Naive thymus-derived CD4-positive, alpha-beta T cell (primary cell): ENCODE results near the gene TNS3. TPM values are rescaled to one million over a fixed set of nuclear protein-coding genes. Genes with fewer than 3 reads are reported as not detected.

Source experiments
- ATAC-seq: fragments of 150-1000 bp; cut with Tn5 transposase; 2 replicates; pipeline ENCODE4 v1.10.0; 2021; ENCODE audit warnings: mild to moderate bottlenecking, moderate library complexity
- CTCF ChIA-PET: fragments of 350-600 bp; sonication (Branson Sonifier 250); formaldehyde crosslinking; loops from one replicate; lab custom pipeline; 2021; ENCODE audit warnings: antibody characterized with exemption; lab: Charles Lee
- POLR2A ChIA-PET: fragments of 350-600 bp; sonication (Branson Sonifier 250); formaldehyde crosslinking; loops from one replicate; lab custom pipeline; 2021; ENCODE audit warnings: antibody characterized with exemption, inconsistent platforms; lab: Charles Lee
- DNase-seq, 9 donors: peaks; one replicate each; pipeline versions ENCODE4 v3.0.0 to v3.0.0-alpha.2; 2020 to 2022; ENCODE audit warnings: mixed read lengths in 1 of 9
- H3K27ac ChIP-seq: one replicate; pipeline ENCODE4 v1.7.0; 2013; ENCODE audit warnings: mild to moderate bottlenecking, low read depth, low read length, moderate library complexity
- H3K27me3 ChIP-seq, 2 donors: one replicate each; pipeline ENCODE4 v1.7.0; 2013; ENCODE audit warnings: low read length in 2 of 2, mild to moderate bottlenecking in 2 of 2, moderate library complexity in 2 of 2; ENCODE audit not compliant: control insufficient read depth in 2 of 2, insufficient read depth in 2 of 2
- H3K36me3 ChIP-seq, 3 experiments: 1 replicate in 2 of 3; 2 replicates in 1 of 3; pipeline ENCODE4 v1.7.0; 2013; ENCODE audit warnings: low read length in 3 of 3, mild to moderate bottlenecking in 3 of 3, moderate library complexity in 1 of 3; ENCODE audit not compliant: insufficient read depth in 3 of 3, control insufficient read depth in 2 of 3
- H3K4me1 ChIP-seq, 2 donors: one replicate each; pipeline ENCODE4 v1.7.0; 2013; ENCODE audit warnings: low read length in 2 of 2, mild to moderate bottlenecking in 2 of 2, moderate library complexity in 1 of 2; ENCODE audit not compliant: control insufficient read depth in 2 of 2, insufficient read depth in 2 of 2
- H3K4me3 ChIP-seq: 2 replicates; pipeline ENCODE4 v1.7.0; 2013; ENCODE audit warnings: mild to moderate bottlenecking, low read length
- H3K9me3 ChIP-seq, 3 experiments: 1 replicate in 2 of 3; 2 replicates in 1 of 3; pipeline ENCODE4 v1.7.0; 2013; ENCODE audit warnings: low read length in 3 of 3; ENCODE audit not compliant: control insufficient read depth in 2 of 3
- H3K27ac Mint-ChIP-seq, 9 donors: one replicate each; pipeline ENCODE4 v1.8.0; 2020 to 2022; ENCODE audit warnings: mixed read lengths in 9 of 9, mild to moderate bottlenecking in 8 of 9, moderate library complexity in 5 of 9, inconsistent platforms in 2 of 9
- H3K27me3 Mint-ChIP-seq, 5 donors: one replicate each; pipeline ENCODE4 v1.8.0; 2021 to 2022; ENCODE audit warnings: mixed read lengths in 5 of 5, mild to moderate bottlenecking in 1 of 5
- H3K36me3 Mint-ChIP-seq, 5 donors: one replicate each; pipeline ENCODE4 v1.8.0; 2020 to 2022; ENCODE audit warnings: mixed read lengths in 5 of 5, mild to moderate bottlenecking in 3 of 5, inconsistent platforms in 1 of 5
- H3K4me1 Mint-ChIP-seq, 7 donors: one replicate each; pipeline ENCODE4 v1.8.0; 2020 to 2022; ENCODE audit warnings: mixed read lengths in 7 of 7, mild to moderate bottlenecking in 3 of 7, inconsistent platforms in 1 of 7
- H3K4me3 Mint-ChIP-seq, 10 donors: one replicate each; pipeline ENCODE4 v1.8.0; 2020 to 2022; ENCODE audit warnings: mild to moderate bottlenecking in 10 of 10, mixed read lengths in 10 of 10, moderate library complexity in 6 of 10, inconsistent platforms in 2 of 10
- H3K9me3 Mint-ChIP-seq, 11 donors: one replicate each; pipeline ENCODE4 v1.8.0; 2020 to 2022; ENCODE audit warnings: mixed read lengths in 11 of 11, mild to moderate bottlenecking in 4 of 11, inconsistent platforms in 1 of 11, moderate library complexity in 1 of 11
- intact Hi-C, 2 donors: fragments of 100-400 bp; cut with micrococcal nuclease; formaldehyde crosslinking; loops; one replicate each; pipeline ENCODE4 v1.15.1; 2023
- polyA plus RNA-seq, 2 donors: library from polyadenylated mRNA; unstranded; fragments of 300-500 nt; fragmentation: Illumina TruSeq; gene quantifications; one replicate each; pipeline ENCODE4 v1.2.3, GENCODE V29; 2021
- total RNA-seq, 6 experiments: library from RNA in 5 of 6; stranded (reverse) in 5 of 6; gene quantifications; 1 replicate in 5 of 6; 2 replicates in 1 of 6; pipeline ENCODE4 v1.2.3 and lab custom pipeline; 2021 to 2026

The TNS3 gene
- total and polyA plus RNA-seq, 7 experiments from 2014 or later = 0.85 to 38.3 (median 2.6) TPM; not detected in 2

- Mint-ChIP-seq H3K9me3 (no peaks in the 10 kb centered on the region), H3K36me3 (no peaks in the 10 kb centered on the region), H3K4me3 (no peak overlapping the region), H3K4me1 (peaks cover 0 to 2% (median 0%) of the 10 kb centered on the region in 7 donors), H3K27ac (peak overlapping the region in 1 of 9 donors; percentile 65), H3K27me3 (no peaks in the 10 kb centered on the region)
- POLR2A ChIA-PET = no interaction called here
- Histone ChIP-seq H3K27ac (no peak overlapping the region), H3K4me1 (no peaks in the 10 kb centered on the region), H3K36me3 (no peaks in the 10 kb centered on the region), H3K27me3 (no peaks in the 10 kb centered on the region), H3K9me3 (no peaks in the 10 kb centered on the region), H3K4me3 (no peak overlapping the region)
- ATAC-seq (no peak), DNase-seq (no peak)
- CTCF ChIA-PET = no interaction called here
- intact Hi-C loops = no loop called here
These were observed 222.8 kb downstream of the TNS3 start for GRCh38 chr7:47358944-47359588.

DNA sequence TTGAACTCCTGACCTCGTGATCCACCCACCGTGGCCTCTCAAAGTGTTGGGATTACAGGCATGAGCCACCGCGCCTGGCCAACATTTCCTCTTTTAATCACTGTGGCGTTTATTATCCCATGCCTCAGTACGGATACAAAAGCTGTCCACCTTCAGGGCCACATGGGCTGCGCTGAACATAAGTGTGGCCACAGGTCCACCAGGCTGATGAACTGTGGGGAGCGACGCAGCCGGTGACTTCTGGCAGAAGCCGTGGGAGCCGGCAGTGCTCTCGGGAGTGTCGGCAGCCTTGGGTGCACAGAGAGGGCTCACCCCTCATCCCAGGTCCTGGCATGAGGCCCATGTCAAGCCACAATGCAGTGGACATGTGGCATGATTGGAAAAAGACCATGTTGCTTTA is 223.6 kb downstream of the TNS3 start:
- H3K27ac ChIP-seq = no peak overlapping the region
- POLR2A ChIA-PET = no interaction called here

DNA sequence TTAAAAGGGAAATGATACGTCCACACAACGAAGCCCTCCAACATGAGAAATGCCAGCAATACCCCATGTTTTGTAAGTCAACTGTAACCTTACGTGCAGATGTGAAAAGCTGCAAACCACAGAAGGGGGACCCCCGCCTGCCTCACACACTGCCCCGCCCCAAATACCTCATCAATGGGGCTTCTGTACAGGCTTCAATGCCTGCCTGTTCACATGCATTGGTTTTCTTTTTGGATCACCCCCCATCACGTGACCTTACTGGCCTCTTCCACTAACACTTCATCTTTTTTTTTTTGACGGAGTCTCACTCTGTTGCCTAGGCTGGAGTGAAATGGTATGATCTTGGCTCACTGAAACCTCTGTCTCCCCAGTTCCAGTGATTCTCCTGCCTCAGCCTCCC is 224.0 kb downstream of the TNS3 start:
- H3K27ac ChIP-seq = no peak overlapping the region
- peaks cover 0 to 2% (median 0%) of the 10 kb centered on the region in 7 donors for H3K4me1 Mint-ChIP-seq
- H3K9me3 Mint-ChIP-seq = no peaks in the 10 kb centered on the region
- H3K4me3 Mint-ChIP-seq = no peak overlapping the region
- H3K4me1 ChIP-seq = no peaks in the 10 kb centered on the region
- intact Hi-C loops = no loop called here
- CTCF ChIA-PET = no interaction called here
- H3K9me3 ChIP-seq = no peaks in the 10 kb centered on the region
- no peak overlapping the region for H3K4me3 ChIP-seq
- H3K36me3 Mint-ChIP-seq = no peaks in the 10 kb centered on the region
- POLR2A ChIA-PET = no interaction called here
- H3K27me3 Mint-ChIP-seq = no peaks in the 10 kb centered on the region
- no peaks in the 10 kb centered on the region for H3K27me3 ChIP-seq
- DNase-seq (no peak), ATAC-seq (no peak)
- H3K27ac Mint-ChIP-seq = no peak overlapping the region
- no peaks in the 10 kb centered on the region for H3K36me3 ChIP-seq

More for the DNA sequence above, 223.6 kb downstream of the TNS3 start:
- Histone ChIP-seq H3K4me1 (no peaks in the 10 kb centered on the region), H3K9me3 (no peaks in the 10 kb centered on the region), H3K27me3 (no peaks in the 10 kb centered on the region), H3K36me3 (no peaks in the 10 kb centered on the region), H3K4me3 (no peak overlapping the region)
- DNase-seq (no peak), ATAC-seq (no peak)
- intact Hi-C loops = no loop called here
- CTCF ChIA-PET = no interaction called here
- Mint-ChIP-seq H3K4me3 (no peak overlapping the region), H3K27me3 (no peaks in the 10 kb centered on the region), H3K9me3 (no peaks in the 10 kb centered on the region), H3K27ac (no peak overlapping the region), H3K4me1 (peaks cover 0 to 2% (median 0%) of the 10 kb centered on the region in 7 donors), H3K36me3 (no peaks in the 10 kb centered on the region)

DNA sequence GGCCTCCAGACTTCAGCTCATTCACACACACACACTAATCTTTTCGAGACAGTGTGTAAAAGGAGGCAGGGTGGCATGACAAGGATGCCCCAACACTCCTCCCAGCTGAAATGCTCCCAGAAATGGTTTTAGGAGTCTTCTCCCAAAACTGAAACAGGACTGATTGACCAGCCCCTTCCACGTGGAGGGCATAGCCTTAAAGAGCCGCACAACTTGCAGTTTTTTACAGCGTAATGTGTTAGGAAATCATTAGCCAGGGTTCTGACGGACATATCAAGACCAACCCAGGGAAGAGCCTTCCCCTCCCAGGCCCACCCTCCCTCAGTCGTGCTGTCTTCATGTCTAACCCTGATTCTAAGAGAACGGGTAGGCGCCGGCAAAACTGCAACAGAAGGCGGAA is 224.6 kb downstream of the TNS3 start:
- no peaks in the 10 kb centered on the region for H3K36me3 Mint-ChIP-seq
- Histone ChIP-seq H3K27ac (no peak overlapping the region), H3K36me3 (no peaks in the 10 kb centered on the region), H3K27me3 (no peaks in the 10 kb centered on the region), H3K4me3 (no peak overlapping the region), H3K9me3 (no peaks in the 10 kb centered on the region), H3K4me1 (no peaks in the 10 kb centered on the region)
- intact Hi-C loops = no loop called here
- CTCF ChIA-PET = no interaction called here
- ATAC-seq (no peak), DNase-seq (no peak)
- POLR2A ChIA-PET = no interaction called here
- H3K4me1 Mint-ChIP-seq = peaks cover 0 to 2% (median 0%) of the 10 kb centered on the region in 7 donors
- H3K27ac Mint-ChIP-seq = no peak overlapping the region
- H3K9me3 Mint-ChIP-seq = no peaks in the 10 kb centered on the region
- H3K27me3 Mint-ChIP-seq = no peaks in the 10 kb centered on the region
- H3K4me3 Mint-ChIP-seq = no peak overlapping the region

DNA sequence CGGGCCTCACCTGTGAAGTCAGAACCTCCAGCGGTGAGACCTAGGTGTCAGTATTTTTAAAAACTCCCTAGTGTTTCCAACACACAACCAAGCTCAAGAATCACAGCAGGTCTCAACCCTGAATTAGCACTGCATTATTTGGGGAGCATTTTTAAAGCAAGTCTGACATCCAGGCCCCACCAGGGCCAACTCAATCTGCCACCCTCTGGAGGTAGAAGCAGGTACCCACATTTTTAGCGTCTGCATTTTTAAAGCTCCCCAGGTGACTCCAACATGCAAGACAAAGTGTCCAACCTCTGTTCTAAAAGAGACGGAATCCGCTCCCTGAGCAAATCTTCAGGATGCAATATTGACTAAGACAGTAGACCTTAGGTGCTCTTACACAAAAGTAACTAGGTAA is 225.7 kb downstream of the TNS3 start:
- ChIA-PET POLR2A (no interaction called here), CTCF (no interaction called here)
- Histone ChIP-seq H3K4me1 (no peaks in the 10 kb centered on the region), H3K4me3 (no peak overlapping the region), H3K27me3 (no peaks in the 10 kb centered on the region), H3K36me3 (no peaks in the 10 kb centered on the region), H3K27ac (no peak overlapping the region), H3K9me3 (no peaks in the 10 kb centered on the region)
- Mint-ChIP-seq H3K9me3 (no peaks in the 10 kb centered on the region), H3K27ac (no peak overlapping the region), H3K4me1 (peaks cover 0 to 2% (median 0%) of the 10 kb centered on the region in 7 donors), H3K36me3 (no peaks in the 10 kb centered on the region), H3K4me3 (no peak overlapping the region), H3K27me3 (no peaks in the 10 kb centered on the region)
- ATAC-seq = no peak
- intact Hi-C loops = no loop called here
- no peak for DNase-seq

- H3K36me3 ChIP-seq = no peaks in the 10 kb centered on the region
These were observed 226.2 kb downstream of the TNS3 start for GRCh38 chr7:47355684-47356083.

DNA sequence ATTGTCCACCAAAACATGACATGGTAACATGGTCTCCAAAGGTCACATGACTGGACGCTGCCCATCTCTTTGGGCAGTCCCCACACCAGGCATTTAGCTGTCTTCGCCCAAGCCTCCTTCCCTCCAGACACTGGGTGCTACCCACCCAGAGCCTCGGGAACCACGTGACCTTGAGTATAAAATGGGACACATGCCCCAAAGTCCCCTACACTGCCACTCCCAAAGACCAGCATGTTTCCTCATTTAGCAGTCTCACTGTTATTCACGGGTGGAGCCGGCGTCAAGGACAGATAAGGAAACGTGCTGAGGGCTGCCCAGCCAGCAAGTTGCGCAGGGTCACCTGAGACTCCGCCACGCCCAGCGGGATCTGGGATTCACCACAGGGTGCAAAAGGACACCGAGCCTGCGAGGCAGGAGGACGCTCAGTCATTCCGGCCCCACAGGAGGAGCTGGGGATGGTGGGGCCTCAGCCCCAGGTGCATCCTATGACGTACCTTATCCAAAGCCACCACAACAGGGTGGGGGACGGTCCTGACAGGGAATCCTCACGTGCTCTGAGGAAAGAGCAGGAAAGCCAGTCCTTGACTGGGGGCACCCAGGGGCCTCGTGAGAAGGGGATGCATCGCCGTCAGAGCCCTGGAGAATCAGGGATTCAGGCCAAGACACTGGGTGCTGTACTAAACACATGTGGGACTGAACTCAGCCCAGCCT is 226.9 kb downstream of the TNS3 start:
- H3K36me3 ChIP-seq = no peaks in the 10 kb centered on the region

More at GRCh38 chr7:47355684-47356083, 226.2 kb downstream of the TNS3 start:
- Mint-ChIP-seq H3K9me3 (no peaks in the 10 kb centered on the region), H3K4me3 (no peak overlapping the region), H3K27me3 (no peaks in the 10 kb centered on the region), H3K4me1 (peaks cover 0 to 2% (median 0%) of the 10 kb centered on the region in 7 donors), H3K36me3 (no peaks in the 10 kb centered on the region), H3K27ac (no peak overlapping the region)
- ChIA-PET POLR2A (no interaction called here), CTCF (no interaction called here)
- H3K27me3 ChIP-seq = no peaks in the 10 kb centered on the region
- no peaks in the 10 kb centered on the region for H3K9me3 ChIP-seq
- intact Hi-C loops = no loop called here
- ATAC-seq (no peak), DNase-seq (no peak)
- H3K27ac ChIP-seq = no peak overlapping the region
- no peak overlapping the region for H3K4me3 ChIP-seq
- H3K4me1 ChIP-seq = no peaks in the 10 kb centered on the region

More for the DNA sequence above, 226.9 kb downstream of the TNS3 start:
- Histone ChIP-seq H3K4me1 (no peaks in the 10 kb centered on the region), H3K27me3 (no peaks in the 10 kb centered on the region), H3K4me3 (no peak overlapping the region), H3K27ac (no peak overlapping the region), H3K9me3 (no peaks in the 10 kb centered on the region)
- no peaks in the 10 kb centered on the region for H3K27me3 Mint-ChIP-seq
- peaks cover 0 to 2% (median 0%) of the 10 kb centered on the region in 7 donors for H3K4me1 Mint-ChIP-seq
- CTCF ChIA-PET = no interaction called here
- DNase-seq (no peak), ATAC-seq (no peak)
- POLR2A ChIA-PET = no interaction called here
- H3K4me3 Mint-ChIP-seq = no peak overlapping the region
- H3K27ac Mint-ChIP-seq = peak overlapping the region in 1 of 9 donors; percentile 42
- no peaks in the 10 kb centered on the region for H3K9me3 Mint-ChIP-seq
- intact Hi-C loops = no loop called here
- no peaks in the 10 kb centered on the region for H3K36me3 Mint-ChIP-seq
